T-cell (primary cell): ENCODE measurements around the gene FTCD. TPM values are rescaled to one million over a fixed set of nuclear protein-coding genes. Genes with fewer than 3 reads are reported as not detected.
A peak's percentile ranks its signal among the peaks of the same experiment; 100 is the strongest.

Source experiments
- ATAC-seq, 4 experiments: fragments of 200-7000 bp in 3 of 4; fragments of 150-1000 bp in 1 of 4; cut with Tn5 transposase; replicated peaks in 1 of 4; 1 replicate in 3 of 4; 2 replicates in 1 of 4; pipeline ENCODE4 v1.10.0; 2021; ENCODE audit warnings: moderate library complexity in 3 of 4, mild to moderate bottlenecking in 2 of 4, moderate number of reproducible peaks in 1 of 4
- CTCF ChIA-PET, 2 donors: fragments of 300-600 bp; sonication (Branson Sonifier 250); formaldehyde crosslinking; loops; one replicate each; lab custom pipeline; 2022; ENCODE audit warnings: antibody characterized with exemption in 2 of 2; lab: Charles Lee
- POLR2A ChIA-PET, 2 donors: fragments of 300-600 bp; sonication (Branson Sonifier 250); formaldehyde crosslinking; loops; one replicate each; lab custom pipeline; 2022; ENCODE audit warnings: antibody characterized with exemption in 2 of 2; lab: Charles Lee
- DNase-seq, 35 experiments: peaks; one replicate each; pipeline versions ENCODE4 v3.0.0 to v3.0.0-alpha.2; 2013 to 2023
- H3K27ac ChIP-seq: one replicate; pipeline ENCODE4 v1.5.1; 2013; ENCODE audit warnings: low read length
- H3K27me3 ChIP-seq, 2 experiments: replicated peaks in 1 of 2; 1 replicate in 1 of 2; 2 replicates in 1 of 2; pipeline versions ENCODE4 v1.6.1 to v1.7.0; 2013; ENCODE audit warnings: low read length in 1 of 2, mixed read lengths in 1 of 2; ENCODE audit not compliant: control insufficient read depth in 2 of 2, insufficient read depth in 2 of 2; ENCODE audit errors: extremely low read depth in 1 of 2
- H3K36me3 ChIP-seq, 2 donors: 1 replicate in 1 of 2; 2 replicates in 1 of 2; pipeline versions ENCODE4 v1.6.1 to v1.7.0; 2013; ENCODE audit warnings: low read length in 1 of 2; ENCODE audit not compliant: control insufficient read depth in 2 of 2, insufficient read depth in 1 of 2; ENCODE audit errors: extremely low read depth in 1 of 2
- H3K4me1 ChIP-seq, 2 experiments: 1 replicate in 1 of 2; 2 replicates in 1 of 2; pipeline versions ENCODE4 v1.6.1 to v1.7.0; 2013; ENCODE audit warnings: low read length in 2 of 2, mixed read lengths in 1 of 2; ENCODE audit not compliant: insufficient read depth in 2 of 2, control insufficient read depth in 1 of 2; ENCODE audit errors: extremely low read depth in 1 of 2
- H3K4me3 ChIP-seq, 2 donors: 1 replicate in 1 of 2; 2 replicates in 1 of 2; pipeline versions ENCODE4 v1.5.1 to v1.7.0; 2013; ENCODE audit warnings: mild to moderate bottlenecking in 2 of 2, low read length in 1 of 2, moderate library complexity in 1 of 2; ENCODE audit not compliant: control insufficient read depth in 1 of 2; ENCODE audit errors: extremely low read depth in 1 of 2
- H3K9me3 ChIP-seq: 2 replicates; pipeline ENCODE4 v1.7.0; 2013
- H3K27ac Mint-ChIP-seq, 2 donors: one replicate each; pipeline ENCODE4 v1.8.0; 2020 to 2021; ENCODE audit warnings: mild to moderate bottlenecking in 2 of 2, mixed read lengths in 2 of 2
- H3K27me3 Mint-ChIP-seq, 2 donors: one replicate each; pipeline ENCODE4 v1.8.0; 2021 to 2022; ENCODE audit warnings: mixed read lengths in 2 of 2
- H3K36me3 Mint-ChIP-seq: one replicate; pipeline ENCODE4 v1.8.0; 2021; ENCODE audit warnings: mixed read lengths
- H3K4me1 Mint-ChIP-seq, 3 donors: one replicate each; pipeline ENCODE4 v1.8.0; 2020 to 2022; ENCODE audit warnings: mixed read lengths in 3 of 3, mild to moderate bottlenecking in 1 of 3
- H3K4me3 Mint-ChIP-seq, 3 donors: one replicate each; pipeline ENCODE4 v1.8.0; 2020 to 2022; ENCODE audit warnings: mild to moderate bottlenecking in 3 of 3, mixed read lengths in 3 of 3, moderate library complexity in 3 of 3
- H3K9me3 Mint-ChIP-seq, 3 donors: one replicate each; pipeline ENCODE4 v1.8.0; 2020 to 2022; ENCODE audit warnings: mixed read lengths in 3 of 3
- WGBS: methylation state at CpG from one replicate; pipeline ENCODE4 v1.1.5; 2013; ENCODE audit warnings: missing lambda C conversion rate; ENCODE audit not compliant: insufficient coverage; 5-methylcytosine and 5-hydroxymethylcytosine counted together
- total RNA-seq, 35 experiments: library from RNA in 6 of 35; stranded (reverse) in 6 of 35; fragments of 120-200 nt in 1 of 35; gene quantifications; one replicate each; pipeline versions ENCODE4 v1.2.1 to v1.2.4 and lab custom pipeline; 2013 to 2026

Gene FTCD
- total RNA-seq, 5 donors from 2014 or later (not counting 1 experiment from before 2014, with no cell fraction given): 0.95 to 6.1 (median 2.5) TPM; not detected in 1

- peak in 1 of 35 experiments; percentile 7 for DNase-seq
- ChIA-PET POLR2A (no interaction called here), CTCF (no interaction called here)
- no peak overlapping the region for H3K27ac ChIP-seq
- H3K36me3 ChIP-seq: no peaks in the 10 kb centered on the region
- H3K27ac Mint-ChIP-seq: no peak overlapping the region
- no peak overlapping the region for H3K4me3 Mint-ChIP-seq
- no peaks in the 10 kb centered on the region for H3K27me3 Mint-ChIP-seq
- H3K4me3 ChIP-seq: no peak overlapping the region
- WGBS: 92% methylated on average over 31 of the region's 45 CpGs
- H3K36me3 Mint-ChIP-seq: no peaks in the 10 kb centered on the region
- peaks cover 0 to 8% of the 10 kb centered on the region in 2 experiments for H3K4me1 ChIP-seq
- no peaks in the 10 kb centered on the region for H3K9me3 ChIP-seq
- no peaks in the 10 kb centered on the region for H3K4me1 Mint-ChIP-seq
- no peaks in the 10 kb centered on the region for H3K9me3 Mint-ChIP-seq
- H3K27me3 ChIP-seq: peaks cover 0 to 18% of the 10 kb centered on the region in 2 experiments
- no peak for ATAC-seq
These were observed 3.1 kb downstream of the FTCD start for GRCh38 chr21:46151989-46152926.

GRCh38 chr21:46151261-46151988, 4.0 kb downstream of the FTCD start:
- 93% methylated on average over 35 of the region's 47 CpGs for WGBS

GRCh38 chr21:46150491-46151121, 4.8 kb downstream of the FTCD start:
- DNase-seq: peak in 1 of 35 experiments; percentile 1
- CTCF ChIA-PET: no interaction called here

More at GRCh38 chr21:46151261-46151988, 4.0 kb downstream of the FTCD start:
- H3K27ac Mint-ChIP-seq: no peak overlapping the region
- Histone ChIP-seq H3K9me3 (no peaks in the 10 kb centered on the region), H3K27me3 (peaks cover 0 to 18% of the 10 kb centered on the region in 2 experiments), H3K36me3 (no peaks in the 10 kb centered on the region), H3K4me1 (peaks cover 0 to 8% of the 10 kb centered on the region in 2 experiments), H3K4me3 (no peak overlapping the region), H3K27ac (no peak overlapping the region)
- no peaks in the 10 kb centered on the region for H3K9me3 Mint-ChIP-seq
- H3K36me3 Mint-ChIP-seq: no peaks in the 10 kb centered on the region
- H3K27me3 Mint-ChIP-seq: no peaks in the 10 kb centered on the region
- ChIA-PET POLR2A (no interaction called here), CTCF (no interaction called here)
- DNase-seq: peak in 2 of 35 experiments; percentile 3 to 21
- no peak for ATAC-seq
- H3K4me3 Mint-ChIP-seq: no peak overlapping the region
- no peaks in the 10 kb centered on the region for H3K4me1 Mint-ChIP-seq

GRCh38 chr21:46150073-46150472, 5.3 kb downstream of the FTCD start:
- CTCF ChIA-PET: no interaction called here
- H3K4me3 Mint-ChIP-seq: no peak overlapping the region
- Histone ChIP-seq H3K4me1 (peaks cover 0 to 8% of the 10 kb centered on the region in 2 experiments), H3K36me3 (no peaks in the 10 kb centered on the region), H3K27me3 (peaks cover 0 to 18% of the 10 kb centered on the region in 2 experiments), H3K27ac (no peak overlapping the region), H3K9me3 (no peaks in the 10 kb centered on the region), H3K4me3 (no peak overlapping the region)
- no peaks in the 10 kb centered on the region for H3K9me3 Mint-ChIP-seq
- POLR2A ChIA-PET: no interaction called here
- H3K4me1 Mint-ChIP-seq: no peaks in the 10 kb centered on the region
- H3K27me3 Mint-ChIP-seq: no peaks in the 10 kb centered on the region
- DNase-seq (peak in 1 of 35 experiments; percentile 2), ATAC-seq (no peak)
- H3K36me3 Mint-ChIP-seq: no peaks in the 10 kb centered on the region
- no peak overlapping the region for H3K27ac Mint-ChIP-seq
- WGBS: 91% methylated on average over 19 of the region's 19 CpGs

More at GRCh38 chr21:46150491-46151121, 4.8 kb downstream of the FTCD start:
- Histone ChIP-seq H3K4me3 (no peak overlapping the region), H3K27me3 (peaks cover 0 to 18% of the 10 kb centered on the region in 2 experiments), H3K9me3 (no peaks in the 10 kb centered on the region), H3K27ac (no peak overlapping the region), H3K4me1 (peaks cover 0 to 8% of the 10 kb centered on the region in 2 experiments), H3K36me3 (no peaks in the 10 kb centered on the region)
- ATAC-seq: no peak
- H3K27me3 Mint-ChIP-seq: no peaks in the 10 kb centered on the region
- H3K4me3 Mint-ChIP-seq: no peak overlapping the region
- POLR2A ChIA-PET: no interaction called here
- H3K36me3 Mint-ChIP-seq: no peaks in the 10 kb centered on the region
- 84% methylated on average over 18 of the region's 24 CpGs for WGBS
- H3K9me3 Mint-ChIP-seq: no peaks in the 10 kb centered on the region
- no peak overlapping the region for H3K27ac Mint-ChIP-seq
- H3K4me1 Mint-ChIP-seq: no peaks in the 10 kb centered on the region

- H3K36me3 ChIP-seq: no peaks in the 10 kb centered on the region
- no peak overlapping the region for H3K27ac ChIP-seq
- POLR2A ChIA-PET: no interaction called here
- H3K4me1 ChIP-seq: peaks cover 0 to 8% of the 10 kb centered on the region in 2 experiments
- Mint-ChIP-seq H3K27me3 (no peaks in the 10 kb centered on the region), H3K9me3 (no peaks in the 10 kb centered on the region), H3K4me1 (peaks cover 0 to 2% (median 0%) of the 10 kb centered on the region in 3 donors), H3K4me3 (no peak overlapping the region), H3K36me3 (no peaks in the 10 kb centered on the region), H3K27ac (no peak overlapping the region)
- H3K4me3 ChIP-seq: no peak overlapping the region
- 78% methylated on average over 11 of the region's 22 CpGs for WGBS
- ATAC-seq: no peak
- no peak for DNase-seq
- H3K9me3 ChIP-seq: no peaks in the 10 kb centered on the region
- H3K27me3 ChIP-seq: peaks cover 0 to 21% of the 10 kb centered on the region in 2 experiments
- CTCF ChIA-PET: interaction anchor here in 1 of 2 donors (0.9 kb wide), 1 partner anchor 10 kb away, joined by 3 read pairs; no protein-coding TSS in a partner anchor
These were observed 6.0 kb downstream of the FTCD start for GRCh38 chr21:46149205-46149901.
